KG1 (cell line): ENCODE measurements around the gene TMEM106B.
"Not testable (repeated sequence)": the region's sequence is repeated elsewhere in the genome, so short reads cannot be mapped to it uniquely, and the experiment has no call there.

ENCODE experiments used
- DNase-seq: peaks from one replicate; lab custom pipeline; 2025; lab: John Stamatoyannopoulos, UW

TMEM106B gene

DNA sequence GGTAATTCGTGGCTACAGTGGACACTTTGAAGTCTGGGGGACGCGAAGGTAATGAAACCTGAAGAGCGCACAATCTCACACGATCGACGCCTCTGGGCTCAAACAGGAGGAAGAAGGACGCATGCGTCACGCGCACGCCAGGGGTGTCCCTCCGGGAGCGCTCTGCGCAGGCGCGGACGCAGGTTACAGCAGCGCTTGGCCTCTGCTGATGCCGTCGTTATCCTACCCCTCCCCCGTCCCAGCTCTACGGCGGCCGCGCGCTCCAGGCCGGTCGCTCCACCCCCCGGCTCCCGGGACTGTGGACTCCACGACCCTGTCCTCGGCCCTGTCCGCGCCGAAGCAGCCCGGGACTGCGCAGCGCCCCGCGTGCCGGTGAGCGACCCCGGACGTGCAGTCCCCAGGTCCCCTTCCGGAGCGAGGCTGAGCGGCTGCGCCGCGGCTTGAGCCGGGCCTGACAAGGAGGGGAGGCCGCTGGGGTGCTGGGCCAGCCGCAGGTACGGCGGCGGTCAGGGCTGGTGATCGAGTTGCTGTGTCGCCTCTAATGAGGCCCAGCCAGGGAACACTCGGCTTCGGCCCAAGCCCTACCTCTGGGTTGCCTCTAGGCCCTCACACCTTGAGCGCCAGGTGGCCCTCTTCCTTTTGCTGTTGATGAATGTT, at the start of gene TMEM106B:
TMEM106B (plus strand) TSS at position 241 of the 657 bp plus-strand sequence. CDS start 3,517 bp downstream, outside the sequence.
- DNase-seq, result peak; percentile 94

DNA sequence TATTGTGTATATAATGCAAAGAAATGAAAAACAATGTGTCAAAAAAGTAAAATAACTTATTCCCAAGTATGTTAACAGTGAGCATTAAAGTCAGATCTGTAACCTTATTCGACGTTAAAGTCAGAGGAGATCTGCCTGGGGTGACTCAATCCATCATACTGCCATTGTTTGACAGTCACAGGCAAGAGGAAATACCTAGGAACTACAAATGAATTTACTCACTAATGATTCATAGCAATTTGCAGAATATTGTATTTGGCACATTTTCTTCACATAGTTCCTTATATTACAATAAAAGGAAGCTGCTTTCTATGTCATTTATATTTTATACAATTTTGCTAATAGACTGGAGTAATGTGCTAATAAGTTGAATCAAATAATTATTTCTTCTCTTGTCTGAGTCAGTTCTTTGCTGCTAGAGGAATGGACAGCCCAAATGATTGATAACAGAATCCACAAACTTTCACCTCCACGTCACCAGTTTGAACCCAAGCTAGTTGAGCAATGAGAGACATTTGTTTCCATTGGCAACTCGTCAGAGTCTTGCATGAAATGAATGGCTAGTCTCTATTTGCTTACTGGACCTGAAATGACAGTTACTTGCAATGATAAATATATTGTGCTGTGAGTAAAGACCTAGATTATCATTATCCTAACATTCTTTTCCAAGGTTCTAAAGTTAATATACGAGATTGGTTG, 48.5 kb upstream of the TMEM106B start:
- no peak for DNase-seq

DNA sequence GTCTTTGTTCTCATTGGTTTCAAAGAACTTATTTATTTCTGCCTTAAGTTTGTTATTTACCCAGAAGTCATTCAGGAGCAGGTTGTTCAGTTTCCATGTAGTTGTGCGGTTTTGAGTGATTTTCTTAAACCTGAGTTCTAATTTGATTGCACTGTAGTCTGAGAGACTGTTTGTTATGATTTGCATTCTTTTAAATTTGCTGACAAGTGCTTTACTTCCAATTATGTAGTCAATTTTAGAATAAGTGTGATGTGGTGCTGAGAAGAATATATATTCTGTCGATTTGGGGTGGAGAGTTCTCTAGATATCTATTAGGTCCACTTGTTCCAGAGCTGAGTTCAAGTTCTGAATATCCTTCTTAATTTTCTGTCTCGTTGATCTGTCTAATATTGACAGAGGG, 43.0 kb upstream of the TMEM106B start:
- not testable (repeated sequence) for DNase-seq

DNA sequence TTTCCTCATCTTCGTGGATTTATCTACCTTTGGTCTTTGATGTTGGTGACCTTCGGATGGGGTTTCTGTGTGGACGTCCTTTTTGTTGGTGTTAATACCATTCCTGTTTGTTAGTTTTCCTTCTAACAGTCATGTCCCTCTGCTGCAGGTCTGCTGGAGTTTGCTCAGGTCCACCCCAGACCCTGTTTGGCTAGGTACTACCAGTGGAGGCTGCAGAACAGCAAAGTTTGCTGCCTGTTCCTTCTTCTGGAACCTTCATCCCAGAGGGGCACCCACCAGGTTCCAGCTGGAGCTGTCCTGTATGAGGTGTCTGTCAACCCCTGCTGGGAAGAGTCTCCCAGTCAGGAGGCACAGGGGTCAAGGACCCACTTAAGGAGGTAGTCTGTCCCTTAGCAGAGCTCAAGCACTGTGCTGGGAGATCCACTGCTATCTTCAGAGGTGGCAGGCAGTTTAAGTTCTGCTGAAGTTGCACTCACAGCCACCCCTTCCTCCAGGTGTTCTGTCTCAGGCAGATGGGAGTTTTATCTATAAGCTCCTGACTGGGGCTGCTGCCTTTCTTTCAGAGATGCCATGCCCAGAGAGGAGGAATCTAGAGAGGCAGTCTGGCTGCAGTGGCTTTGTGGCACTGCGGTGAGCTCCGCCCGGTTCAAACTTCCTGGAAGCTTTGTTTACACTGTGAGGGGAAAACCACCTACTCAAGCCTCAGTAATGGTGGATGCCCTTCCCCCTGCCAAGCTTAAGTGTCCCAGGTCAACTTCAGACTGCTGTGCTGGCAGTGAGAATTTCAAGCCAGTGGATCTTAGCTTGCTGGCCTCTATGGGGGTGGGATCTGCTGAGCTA, 40.9 kb upstream of the TMEM106B start:
- not testable (repeated sequence) for DNase-seq

DNA sequence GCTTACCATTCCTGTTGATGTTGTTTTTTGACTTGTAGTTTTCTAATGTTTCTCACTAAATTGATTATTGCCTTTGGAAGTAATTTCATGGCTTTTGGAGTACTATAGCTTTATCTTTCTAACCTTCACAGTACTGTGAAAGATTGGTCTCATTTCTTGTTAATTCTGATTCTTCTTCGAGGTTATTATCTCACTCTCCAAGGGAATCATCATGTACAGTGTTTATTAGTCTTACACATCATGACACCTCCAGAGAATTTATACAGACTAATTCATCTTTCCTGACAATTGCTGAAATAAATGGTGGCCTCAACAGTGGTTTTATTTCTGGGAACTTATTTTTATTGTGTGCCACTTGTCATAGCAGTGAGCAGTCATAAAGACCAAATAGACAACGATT, 37.4 kb upstream of the TMEM106B start:
- no peak for DNase-seq

DNA sequence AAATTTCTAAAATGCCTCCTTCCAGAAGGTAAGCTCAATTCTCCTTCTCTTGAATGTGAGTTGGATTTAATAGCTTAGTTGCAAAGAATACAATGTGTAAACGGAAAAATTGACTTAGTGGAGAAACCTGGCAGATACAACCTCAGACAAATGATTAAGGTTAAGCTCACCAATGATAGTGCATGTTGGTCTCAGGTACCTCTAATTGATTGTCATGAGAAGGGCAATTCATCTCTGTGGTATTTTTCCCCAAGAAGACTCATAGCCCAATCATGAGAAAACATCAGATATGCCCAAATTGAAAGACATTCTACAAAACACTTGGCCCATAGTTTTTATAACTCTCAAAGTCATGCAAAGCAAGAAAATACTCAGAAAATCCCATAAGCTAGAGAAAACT, 36.2 kb upstream of the TMEM106B start:
- DNase-seq, result no peak

DNA sequence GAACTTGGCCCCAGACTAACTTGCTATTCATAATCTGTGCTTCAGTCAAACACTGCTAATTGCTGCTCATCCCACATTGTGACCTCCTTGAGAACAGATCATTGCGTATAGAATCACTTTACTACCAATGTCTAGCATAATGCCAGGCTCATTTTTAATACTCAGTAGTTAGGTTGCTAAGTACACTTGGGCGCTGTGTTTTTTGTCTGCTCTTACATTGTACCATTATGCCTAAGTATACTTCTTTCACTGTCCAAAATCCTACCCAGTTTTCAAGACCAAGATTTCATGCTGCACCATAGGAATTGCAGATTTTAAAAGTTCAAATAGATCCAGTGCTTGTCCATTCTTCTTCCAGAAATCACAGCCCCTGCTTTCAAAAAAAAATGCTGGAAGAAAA, 32.8 kb upstream of the TMEM106B start:
- DNase-seq, result no peak

DNA sequence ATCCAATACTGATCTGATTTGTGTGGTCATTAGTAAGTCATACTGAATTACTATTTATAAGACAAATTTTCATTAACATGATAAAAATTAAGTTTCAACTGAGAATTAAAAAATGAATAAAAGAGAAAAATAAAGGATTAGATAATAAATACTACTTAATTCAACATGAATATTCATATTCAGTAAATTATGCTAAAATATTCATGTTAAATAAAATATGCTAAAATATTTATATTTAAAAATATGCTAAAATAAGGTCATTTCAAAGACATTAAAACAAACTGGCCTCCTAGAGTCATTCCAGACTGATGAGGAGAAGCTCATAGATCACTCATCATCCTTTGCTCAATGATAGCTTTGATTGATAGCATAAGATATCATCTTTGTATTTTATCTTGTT, 16.7 kb upstream of the TMEM106B start:
- DNase-seq, result no peak

DNA sequence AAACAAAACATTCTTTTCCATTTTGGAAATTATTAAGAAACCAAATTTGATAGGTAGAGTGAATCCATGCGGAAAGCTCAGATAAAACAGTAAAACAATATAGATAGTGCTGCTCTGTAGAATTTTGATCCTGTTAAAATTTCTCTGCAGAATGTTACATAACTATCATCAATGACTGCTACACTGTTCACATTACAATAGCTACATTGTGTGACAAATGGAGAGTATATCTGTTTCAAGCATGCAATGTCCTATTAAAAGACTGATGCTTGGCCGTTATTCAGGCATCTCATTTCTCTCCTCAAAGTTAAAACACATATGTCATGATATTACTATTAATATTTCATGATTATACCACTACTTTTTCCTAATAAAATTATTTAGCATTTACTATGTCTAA, 14.7 kb upstream of the TMEM106B start:
- no peak for DNase-seq

DNA sequence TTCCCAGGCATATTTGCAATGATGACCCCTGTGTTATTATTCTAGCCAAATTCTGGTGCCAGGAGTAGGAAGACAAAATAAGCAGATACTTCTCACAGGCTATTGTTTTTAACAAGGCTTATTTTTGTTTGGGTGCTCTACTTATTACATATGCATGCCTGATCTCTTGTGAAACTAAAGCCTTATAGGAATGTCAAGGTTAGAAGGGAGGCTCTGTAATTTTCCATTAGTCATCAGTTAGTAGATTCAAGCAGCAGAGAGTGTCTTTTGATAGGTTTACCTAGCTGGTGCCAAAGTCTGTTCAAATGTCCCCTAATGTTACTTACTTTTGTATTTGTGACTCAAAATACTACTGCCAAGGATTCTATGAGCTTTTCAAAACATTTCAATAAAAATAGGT, 11.7 kb upstream of the TMEM106B start:
- DNase-seq, result no peak

DNA sequence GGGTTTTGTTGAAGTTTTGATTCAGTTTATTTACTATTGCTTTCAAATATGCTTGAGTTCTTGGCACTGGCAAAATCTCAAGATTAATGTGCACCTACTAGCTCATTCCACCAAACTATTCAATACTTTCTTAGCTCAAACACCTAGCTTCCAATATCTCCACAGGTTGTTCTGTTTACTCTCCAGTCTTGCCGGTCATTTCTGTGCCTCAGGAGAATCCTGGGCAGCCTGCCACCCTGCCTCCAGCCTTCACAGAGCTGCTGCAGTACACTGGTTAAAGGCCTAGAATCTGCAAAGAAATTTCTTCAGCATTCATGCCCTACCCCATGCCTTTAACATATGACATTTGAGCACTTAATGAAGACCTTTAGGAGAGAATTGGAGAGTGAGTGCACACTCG, 4.0 kb upstream of the TMEM106B start:
- no peak for DNase-seq

DNA sequence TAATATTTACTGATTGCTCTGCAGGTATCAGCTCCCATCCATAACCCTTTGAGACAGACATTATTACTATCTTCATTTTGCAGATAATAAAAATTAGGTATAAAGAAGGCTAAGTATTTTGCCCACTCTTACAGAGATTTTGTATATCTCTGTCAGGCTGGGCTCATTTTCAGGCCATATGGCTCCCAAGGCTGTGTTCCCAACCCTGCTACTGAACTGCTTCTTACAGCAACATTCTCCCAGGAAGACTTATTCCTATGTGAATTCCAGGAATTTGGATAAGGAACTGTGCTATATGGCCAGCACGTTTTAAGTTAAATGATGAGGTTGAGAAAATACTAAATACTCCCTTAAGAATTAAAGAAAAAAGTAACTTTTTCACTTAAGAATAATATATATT, 1.9 kb upstream of the TMEM106B start:
- DNase-seq, result no peak

DNA sequence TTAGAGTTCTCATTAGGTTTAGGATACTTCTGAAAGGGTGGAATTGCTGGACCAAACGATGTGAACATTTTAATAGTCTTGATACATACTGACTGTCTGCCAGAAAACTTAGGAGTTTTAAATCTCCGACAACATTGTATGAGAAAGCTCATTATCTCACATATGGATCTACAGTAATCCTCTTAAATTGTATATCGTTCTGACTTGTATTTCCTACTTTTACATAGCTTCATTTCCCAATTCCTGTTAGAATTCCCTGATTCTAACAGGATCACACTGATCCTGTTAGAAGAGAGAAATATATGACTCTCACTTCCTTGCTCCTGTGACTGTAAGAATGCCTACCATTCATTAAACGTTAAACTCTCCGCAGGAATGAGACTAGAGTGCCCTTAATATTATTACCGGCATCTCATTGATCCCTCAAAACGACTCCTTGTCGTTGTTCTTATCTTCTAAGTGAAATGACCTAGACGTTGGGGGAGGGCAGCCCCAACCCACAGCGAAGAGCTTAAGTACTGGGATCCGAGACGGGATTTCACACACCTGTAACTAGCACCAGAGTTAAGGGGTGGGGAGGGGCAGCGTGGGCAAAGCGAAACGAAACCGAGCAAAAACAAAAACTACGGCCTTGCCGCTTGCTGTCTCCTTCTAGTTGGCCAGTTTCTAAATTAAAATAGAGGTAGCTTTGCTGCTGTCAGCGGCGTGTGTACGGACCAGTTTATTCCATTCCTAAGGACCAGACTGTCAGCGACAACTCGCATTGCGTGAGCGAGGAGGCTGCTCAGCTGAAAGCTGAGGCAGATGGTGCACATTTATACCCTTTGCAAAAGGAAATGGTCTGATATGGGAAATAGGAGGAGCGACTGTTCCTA, 678 bp upstream of the TMEM106B start:
- peak; percentile 79 for DNase-seq

DNA sequence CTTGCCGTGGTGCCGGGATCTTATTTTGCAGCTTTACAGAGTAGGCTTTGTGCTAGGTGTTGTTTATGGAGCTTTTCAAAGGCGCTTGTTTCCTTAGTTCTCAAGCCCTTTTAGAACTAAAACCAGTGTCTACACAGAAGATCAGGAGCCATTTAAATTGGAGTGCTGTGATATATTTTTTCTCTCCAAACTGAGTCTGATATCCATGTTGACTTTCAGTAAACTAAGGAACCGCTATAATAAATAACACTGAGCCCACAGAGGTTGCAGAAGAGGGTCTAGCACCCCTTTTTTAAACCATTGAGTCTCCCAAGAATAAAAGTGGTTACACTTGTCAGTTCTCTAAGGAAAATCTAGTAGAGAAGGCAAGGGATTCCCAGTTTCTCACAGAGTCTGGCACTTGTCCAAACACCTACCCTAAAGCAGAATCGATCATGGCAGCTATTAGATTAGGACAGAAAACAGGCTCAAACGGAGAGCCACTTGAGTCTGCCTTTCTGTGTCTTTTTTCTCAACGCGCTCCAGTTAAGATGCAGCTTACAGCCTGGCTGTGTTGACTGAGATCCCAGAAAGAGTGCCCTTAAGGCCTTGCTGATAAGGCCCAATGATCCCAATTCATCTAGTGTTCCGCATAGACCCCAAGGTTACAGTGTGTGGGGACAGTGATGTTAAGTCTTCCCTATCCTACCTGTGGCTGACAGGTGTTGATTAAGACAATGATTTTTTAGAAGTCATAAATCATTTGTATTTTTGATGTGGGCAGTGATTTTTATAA, 804 bp downstream of the TMEM106B start:
- no peak for DNase-seq

DNA sequence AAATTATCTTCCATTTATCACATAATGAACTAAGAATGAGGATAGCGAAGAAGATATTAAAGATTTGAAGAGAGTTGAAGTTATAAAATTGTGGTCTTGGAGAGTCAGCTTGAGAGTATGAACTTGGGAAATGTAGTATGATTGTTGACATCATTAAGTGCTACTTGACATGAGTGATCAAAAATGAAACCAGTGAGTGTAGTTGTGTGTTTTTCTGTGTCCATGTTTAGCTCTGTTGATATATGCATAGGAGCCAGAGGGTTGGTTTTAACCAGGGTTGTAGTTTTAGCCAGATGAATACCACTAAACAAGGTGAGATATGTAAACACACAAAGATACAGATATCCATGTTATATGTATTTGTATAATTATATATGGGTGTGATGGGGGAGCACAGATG, 6.2 kb downstream of the TMEM106B start:
- no peak for DNase-seq

DNA sequence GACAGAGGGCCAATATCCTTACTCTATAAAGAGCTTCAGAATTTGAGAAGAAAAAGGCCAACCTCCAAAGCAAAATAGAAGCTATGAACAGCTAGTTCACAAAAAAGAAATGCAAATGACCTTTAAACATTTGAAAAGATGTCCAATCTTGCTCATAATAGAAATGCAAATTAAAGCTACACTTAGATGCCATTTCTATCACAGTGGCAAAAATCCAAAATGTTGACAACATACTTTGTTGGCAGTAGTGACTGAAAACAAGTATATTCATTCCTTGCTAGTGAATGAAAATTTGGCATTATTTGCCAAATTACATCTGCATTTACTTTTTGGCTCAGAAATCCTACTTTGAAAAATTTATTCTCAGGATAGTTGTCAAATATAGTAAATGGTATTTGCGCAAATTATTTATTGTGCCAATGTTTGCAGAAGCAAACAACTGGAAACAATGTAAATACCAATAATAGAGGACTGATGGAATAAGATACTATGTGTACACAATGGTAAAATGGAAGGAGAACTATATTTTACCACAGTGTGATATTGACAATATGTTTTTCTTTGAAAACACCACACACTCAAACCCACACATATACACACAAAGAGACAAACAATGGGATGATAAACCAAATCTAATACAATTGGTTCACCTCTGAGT, 9.4 kb downstream of the TMEM106B start:
- no peak for DNase-seq

DNA sequence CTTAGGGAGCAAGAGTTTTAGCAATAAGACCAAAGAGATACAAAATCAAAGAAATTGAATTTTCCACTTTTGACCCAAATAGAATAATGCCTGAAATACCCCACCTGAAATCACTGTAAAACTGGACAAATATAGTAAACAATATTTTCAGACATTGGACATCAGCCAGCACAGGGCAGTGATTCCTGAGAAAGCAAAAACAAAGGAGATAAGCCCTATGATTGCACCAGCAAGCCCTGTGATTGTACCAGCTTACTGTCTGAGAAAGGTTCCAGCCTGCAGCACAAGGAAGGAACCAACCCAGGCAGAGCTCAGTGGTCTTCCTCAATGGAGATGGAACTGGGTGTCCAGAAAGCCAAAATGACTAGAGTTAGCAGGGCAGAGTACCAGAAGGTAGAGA, 10.3 kb downstream of the TMEM106B start:
- DNase-seq, result no peak

DNA sequence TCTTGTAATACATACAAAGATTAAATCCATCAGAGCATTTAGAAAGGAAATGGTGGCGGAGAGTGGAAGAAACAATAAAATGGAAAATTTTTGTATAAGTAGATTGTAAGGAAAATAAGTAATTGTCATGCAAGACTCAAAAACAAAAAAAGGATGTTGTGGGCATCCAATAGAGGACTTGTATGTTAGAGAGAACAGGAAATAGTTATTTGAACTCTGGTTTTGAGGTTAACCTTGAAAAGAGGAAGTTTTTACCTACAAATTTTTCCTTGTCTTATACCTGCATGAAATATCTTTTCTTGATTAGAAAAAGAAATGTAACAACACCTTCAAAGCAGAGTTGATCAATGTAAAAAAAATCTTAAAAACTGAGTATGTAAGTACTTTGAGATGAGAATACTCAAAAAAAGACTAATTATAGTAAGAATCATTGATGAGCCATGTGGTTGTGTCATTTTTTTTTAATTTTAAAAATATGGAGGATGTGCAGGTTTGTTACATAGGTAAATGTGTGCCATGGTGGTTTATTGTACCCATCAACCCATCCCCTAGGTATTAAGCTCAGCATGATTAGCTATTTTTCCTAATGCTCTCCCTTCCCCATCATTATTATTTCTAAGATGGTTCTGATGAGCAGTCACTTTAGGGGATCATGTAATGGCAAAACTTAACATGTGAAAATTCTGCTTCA, 11.9 kb downstream of the TMEM106B start:
- DNase-seq, result peak; percentile 33

DNA sequence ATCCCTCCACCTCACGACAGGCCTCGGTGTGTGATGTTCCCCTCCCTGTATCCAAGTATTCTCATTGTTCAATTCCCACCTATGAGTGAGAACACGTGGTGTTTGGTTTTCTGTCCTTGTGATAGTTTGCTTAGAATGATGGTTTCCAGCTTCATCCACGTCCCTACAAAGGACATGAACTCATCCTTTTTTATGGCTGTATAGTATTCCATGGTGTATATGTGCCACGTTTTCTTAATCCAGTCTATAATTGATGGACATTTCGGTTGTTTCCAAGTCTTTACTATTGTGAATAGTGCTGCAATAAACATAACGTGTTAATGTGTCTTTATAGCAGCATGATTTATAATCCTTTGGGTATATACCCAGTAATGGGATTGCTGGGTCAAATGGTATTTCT, 13.9 kb downstream of the TMEM106B start:
- not testable (repeated sequence) for DNase-seq

DNA sequence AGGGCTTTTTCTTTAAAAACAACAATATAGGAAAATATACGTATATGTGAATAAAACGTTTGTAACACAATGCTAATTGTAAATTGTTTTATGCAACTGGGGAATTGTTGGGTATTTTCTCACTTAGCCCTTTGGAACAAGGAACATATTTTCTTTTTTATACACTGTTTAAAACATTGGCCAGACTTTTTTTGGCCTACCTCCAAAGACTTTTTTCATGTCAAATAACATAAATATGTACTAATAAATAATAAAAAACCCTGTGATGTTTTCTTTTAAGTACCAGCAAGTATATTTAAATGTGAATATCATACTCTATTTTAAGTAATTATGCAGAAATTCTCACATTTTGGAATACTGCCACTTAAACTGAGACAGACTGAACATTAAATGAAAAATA, 15.7 kb downstream of the TMEM106B start:
- no peak for DNase-seq
